Umbilical cord (tissue), 2 donors: ENCODE measurements around the gene ACOT11. TPM values are rescaled to one million over a fixed set of nuclear protein-coding genes. Genes with fewer than 3 reads are reported as not detected.

Source experiments
- DNase-seq: peaks from one replicate; pipeline ENCODE4 v3.0.0-alpha.2; 2015; ENCODE audit warnings: low spot score
- total RNA-seq: library from RNA; depleted of rRNA; stranded (reverse); fragments of >200 nt; gene quantifications from one replicate; pipeline ENCODE4 v1.2.3, GENCODE V29; 2014; ENCODE audit warnings: low replicate concordance; ENCODE audit not compliant: insufficient read depth

ACOT11 gene
- total RNA-seq, 1 donor from 2014 or later, result 12.5 TPM

DNA sequence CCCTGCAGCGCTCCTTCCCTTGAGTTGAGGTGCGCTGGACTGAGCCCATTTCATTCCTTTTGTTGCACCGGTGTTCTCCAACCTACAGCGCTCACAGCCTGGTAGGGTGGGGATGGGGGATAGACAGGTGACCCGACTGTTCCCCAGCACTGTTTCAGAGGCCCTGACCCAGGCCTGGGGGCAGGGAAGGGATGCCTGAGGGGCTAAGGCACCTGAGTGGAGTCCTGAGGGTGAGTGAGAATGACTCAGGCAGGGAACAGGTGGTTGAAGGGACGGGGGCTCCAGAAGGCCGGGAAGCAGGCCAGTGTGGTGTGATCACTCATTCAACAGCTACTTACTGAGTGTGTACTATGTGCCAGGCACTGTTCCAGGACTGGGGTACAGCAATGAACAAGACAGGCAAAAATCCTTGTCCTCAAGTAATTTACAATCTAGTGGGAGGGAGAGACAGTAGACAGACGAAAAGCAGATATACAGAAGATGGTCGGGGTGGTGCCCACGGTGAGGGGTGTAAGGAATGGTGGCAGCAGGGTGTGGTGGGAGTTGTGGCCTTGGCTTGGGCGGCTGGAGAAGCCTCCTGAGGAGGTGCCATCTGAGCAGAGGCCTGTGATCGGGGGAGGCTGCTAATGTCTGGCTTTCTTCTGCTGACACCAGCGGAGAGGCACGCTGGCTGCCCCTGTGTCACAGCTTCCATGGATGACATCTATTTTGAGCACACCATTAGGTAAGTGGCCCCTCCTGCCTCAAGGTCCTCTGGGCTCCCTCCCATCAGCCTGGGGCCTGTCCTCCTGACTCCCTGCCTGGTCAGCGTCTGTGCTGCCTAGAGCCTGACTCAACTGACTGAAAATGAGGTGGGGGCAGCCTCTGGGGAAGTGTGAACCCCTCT, 37.4 kb downstream of the ACOT11 start:
- no peak for DNase-seq

DNA sequence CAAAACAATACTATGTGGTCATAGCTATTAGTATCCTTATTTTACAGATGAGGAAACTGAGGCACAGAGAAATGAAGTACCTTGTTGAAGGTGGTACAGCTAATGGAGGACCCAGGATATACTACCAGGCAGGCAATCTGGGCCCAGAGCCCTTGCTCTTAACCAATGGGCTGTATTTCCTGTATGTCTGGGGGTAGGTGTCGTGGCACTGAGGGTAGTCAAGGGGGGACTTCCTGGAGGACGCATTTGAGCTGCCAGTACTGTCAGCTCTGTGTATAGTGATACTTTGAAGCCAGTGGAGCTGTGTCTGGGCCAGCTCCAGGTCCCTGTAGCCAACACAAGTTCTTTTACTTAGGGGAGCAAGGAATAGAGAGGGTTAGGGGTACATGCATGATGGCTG, 40.3 kb downstream of the ACOT11 start:
- no peak for DNase-seq

DNA sequence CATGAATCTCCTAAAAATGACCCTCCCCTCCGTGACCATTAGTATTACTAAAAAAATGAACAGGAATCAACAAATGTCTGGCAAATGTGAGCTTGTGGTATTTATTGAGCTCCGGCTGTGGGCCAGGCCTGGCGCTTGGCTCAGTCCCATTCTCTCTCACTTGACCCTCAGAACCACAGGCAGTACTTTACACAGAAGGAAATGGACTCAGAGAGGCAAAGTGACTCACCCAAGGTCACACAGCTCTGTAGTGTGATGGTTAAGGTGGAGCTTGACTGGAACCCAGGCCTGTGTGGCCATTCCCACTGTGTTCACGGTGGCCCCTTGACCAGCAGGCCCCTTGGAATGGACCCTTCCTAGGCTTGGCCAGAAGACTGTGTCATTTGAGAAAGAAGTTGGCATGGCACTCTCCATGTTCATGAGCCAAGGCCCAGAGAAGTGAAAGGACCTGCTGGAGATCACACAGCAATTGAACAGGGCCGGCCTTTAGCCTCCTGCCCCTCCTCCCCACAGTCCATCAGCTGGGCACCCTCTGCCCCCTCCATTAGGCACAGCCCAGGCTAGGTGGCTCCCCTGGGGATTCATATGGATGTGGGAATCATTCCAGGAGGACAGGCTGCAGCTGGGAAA, 43.2 kb downstream of the ACOT11 start:
- DNase-seq, result no peak

DNA sequence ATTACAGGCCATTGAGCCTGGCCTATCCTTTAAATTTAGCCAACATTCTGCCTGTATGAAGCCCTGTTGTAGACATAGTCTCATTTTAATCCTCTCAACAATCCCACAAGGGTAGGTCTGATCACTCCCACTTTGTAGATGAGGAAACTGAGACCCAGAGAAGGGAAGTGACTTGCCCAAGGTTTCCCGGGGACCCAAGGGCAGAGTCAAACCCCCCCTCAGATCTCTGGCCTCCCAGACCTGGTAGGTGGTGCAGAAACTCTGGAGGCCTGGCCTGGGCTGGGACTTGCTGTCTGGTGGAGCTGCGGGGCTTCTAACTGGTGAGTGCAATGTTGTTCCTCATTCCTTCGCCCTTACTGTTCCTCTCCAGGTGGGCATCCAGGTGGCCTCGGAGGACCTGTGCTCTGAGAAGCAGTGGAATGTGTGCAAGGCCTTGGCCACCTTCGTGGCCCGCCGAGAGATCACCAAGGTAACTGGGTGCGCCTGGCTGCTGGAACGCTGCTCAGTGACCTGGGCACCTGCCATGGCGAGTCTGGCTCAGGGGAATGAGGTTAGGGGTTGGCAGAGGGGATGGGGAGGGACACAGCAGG, 45.6 kb downstream of the ACOT11 start:
- DNase-seq, result no peak

DNA sequence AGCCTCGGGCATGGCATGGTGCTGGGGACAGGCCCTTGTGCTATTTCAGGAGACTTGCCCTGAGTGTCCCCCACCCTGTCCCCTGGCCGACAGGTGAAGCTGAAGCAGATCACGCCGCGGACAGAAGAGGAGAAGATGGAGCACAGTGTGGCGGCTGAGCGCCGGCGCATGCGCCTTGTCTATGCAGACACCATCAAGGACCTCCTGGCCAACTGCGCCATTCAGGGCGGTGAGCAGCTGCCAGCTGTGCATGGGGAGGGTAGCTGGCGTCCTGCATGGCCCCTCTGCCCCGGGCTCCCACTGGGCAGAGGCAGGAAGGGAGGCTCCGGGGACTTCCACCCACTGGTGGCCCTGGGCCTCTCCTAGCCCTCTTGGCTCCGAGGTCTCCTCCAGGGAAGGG, 46.4 kb downstream of the ACOT11 start:
- DNase-seq, result no peak

DNA sequence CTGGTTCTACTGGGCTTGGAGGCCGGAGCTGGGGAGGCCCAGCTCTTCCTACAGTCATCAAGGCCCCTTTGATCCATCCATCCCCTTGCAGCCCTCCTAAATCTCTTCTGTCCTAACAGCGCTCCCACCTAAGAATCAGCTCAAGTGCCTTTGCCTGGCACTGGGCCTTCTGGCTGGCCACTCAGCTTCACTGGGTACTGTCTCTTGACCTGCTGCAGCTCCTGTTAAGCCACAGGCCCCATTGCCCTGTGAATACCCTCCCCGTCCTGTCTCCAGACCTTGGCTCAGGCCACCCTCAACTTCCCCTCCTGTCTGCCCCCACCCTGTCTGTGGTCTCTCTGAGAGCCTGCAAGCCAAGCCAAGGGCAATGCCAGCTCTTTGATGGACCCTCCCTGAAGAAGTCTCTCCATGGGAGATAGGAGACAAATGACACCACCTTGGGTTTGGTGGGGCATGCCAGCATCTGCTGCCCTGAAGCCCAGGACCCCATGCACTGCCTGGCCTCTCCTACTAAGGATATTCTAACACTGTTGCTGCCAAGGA, 48.0 kb downstream of the ACOT11 start:
- no peak for DNase-seq

DNA sequence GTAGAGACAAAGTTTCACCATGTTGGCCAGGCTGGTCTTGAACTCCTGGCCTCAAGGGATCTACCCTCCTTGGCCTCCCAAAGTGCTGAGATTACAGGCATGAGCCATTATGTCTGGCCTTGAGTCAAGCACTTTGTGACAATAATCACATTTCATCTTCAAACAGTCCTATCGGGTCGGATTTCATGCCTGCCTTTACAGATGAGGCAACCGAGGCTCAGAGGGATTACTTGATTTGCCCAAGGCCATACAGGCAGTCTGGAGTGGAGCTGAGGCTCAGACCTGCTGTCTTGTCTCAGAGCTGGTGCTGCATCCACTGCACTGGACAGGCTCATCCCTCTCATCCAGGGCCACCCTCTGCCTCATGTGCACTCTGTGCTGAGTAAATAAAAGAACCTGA, 48.7 kb downstream of the ACOT11 start:
- no peak for DNase-seq

DNA sequence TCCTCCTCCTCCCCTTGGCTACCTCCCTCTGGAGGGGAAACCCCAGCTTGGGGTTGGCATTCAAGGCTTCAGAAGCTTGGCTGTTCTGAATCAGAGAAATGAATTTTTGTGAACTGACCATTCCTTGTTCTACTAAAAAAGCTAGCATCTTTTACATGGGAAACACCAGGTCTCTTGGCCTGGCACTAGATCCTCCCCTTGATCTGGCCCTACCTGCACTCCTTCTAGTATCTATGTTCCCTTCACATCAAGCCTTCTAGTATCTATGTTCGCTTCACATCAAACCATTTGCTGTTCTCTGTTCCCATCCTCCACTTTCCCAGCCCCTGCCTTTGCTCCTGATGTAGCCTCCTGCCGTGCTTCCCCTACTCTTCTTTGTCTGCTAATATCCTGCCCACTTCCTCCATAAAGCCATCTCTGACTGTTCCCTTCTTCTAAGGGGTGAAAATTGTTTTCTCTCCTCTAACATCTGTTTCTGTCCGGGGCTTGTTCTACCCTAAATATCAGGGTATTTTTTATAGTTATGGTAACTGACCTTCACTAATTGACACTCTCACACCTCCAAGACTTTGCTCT, 49.5 kb downstream of the ACOT11 start:
- DNase-seq, result no peak

DNA sequence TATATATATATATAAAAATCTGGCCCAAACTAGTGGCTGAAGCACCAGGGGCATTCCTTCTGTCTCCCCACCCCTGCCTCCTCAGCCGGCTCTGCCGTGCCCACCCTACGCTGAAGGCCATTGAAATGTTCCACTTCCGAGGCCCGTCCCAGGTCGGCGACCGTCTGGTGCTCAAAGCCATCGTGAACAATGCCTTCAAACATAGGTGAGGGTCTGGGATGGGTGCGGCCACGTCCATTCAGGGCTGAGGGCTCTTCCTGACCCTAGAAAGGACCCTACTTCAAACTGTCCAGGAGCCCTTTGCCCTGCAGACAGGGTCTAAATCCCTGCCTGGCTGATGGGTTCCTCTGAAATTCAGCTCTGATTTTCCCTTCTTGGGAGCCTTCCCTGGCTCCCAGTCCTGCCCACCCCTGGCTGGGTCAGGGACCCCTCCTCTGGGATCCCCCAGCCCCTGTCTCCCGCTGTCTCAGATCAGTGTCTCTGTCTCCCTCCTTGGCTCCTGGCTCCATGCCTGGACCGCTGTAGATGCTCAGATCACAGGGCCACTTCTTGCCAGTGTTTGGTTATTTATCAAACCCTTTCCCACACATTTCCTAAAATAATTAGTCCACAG, 51.3 kb downstream of the ACOT11 start:
- no peak for DNase-seq

DNA sequence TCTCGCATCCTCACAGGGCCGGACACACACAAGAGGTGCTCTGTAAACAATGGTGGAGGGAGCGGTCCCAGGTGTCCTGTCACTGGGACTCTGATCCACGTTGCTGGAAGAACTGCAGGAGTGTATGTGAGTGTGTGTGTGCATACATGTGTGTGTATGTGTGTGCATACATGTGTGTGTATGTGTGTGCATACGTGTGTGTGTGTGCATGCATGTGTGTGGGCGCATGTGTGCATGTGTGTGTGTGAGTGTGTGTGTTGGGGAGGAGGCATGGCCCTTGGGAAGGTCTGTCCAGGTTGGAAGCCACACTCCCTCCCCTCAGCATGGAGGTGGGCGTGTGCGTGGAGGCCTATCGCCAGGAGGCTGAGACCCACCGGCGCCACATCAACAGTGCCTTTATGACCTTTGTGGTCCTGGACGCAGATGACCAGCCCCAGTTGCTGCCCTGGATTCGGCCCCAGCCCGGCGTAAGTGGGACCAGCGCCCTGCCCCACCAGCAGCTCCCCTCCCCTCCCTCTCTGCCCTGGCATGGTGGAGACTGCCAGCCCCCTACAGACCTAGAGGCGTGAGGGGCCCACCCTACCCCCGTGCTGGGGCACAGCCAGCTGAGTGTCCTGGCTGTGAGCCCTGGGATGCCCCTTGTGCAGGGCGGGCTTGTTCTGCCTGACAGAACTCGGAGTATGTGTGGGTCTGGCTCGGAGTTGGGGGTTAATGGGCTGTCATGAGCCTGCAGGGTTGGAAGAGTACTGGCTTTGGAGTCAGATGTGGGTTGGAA, 53.1 kb downstream of the ACOT11 start:
- DNase-seq, result no peak

DNA sequence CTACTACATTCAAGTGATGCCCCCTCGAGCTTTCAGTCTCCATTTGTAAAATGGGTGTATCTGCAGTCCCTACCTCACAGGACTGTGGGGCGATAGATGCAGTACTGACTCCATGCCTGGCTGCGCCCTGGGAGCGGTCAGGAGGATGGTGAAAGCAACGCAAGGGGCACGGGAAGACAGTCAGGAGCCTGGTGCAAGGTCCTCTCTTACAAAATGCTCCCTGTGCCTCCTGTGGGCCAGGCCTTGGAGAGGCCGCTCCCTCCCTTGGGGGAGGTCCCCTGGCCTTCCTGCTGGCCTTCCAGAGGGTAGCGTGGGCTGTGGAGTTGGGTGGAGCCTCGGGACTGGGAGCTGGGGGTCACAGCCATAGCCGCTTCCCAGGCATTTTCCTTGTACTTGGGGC, 53.7 kb downstream of the ACOT11 start:
- DNase-seq, result no peak

DNA sequence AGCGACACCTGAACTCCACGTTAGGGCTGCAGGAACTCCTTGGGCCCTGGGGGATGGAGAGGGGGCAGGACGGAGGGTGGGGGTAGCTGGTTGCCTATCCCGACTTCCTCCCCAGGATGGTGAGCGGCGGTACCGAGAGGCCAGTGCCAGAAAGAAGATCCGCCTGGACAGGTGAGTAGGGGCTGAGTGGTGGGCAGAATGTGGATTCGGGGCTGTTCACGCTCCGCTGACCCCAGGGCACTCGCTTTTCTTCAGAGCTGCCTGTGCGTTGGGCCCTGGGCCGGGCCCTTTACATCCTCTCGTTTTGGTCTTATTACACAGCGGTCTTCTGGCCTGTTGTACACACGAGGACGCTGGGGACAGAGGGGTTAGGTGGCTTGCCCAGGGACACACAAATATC, 54.5 kb downstream of the ACOT11 start:
- DNase-seq, result no peak

DNA sequence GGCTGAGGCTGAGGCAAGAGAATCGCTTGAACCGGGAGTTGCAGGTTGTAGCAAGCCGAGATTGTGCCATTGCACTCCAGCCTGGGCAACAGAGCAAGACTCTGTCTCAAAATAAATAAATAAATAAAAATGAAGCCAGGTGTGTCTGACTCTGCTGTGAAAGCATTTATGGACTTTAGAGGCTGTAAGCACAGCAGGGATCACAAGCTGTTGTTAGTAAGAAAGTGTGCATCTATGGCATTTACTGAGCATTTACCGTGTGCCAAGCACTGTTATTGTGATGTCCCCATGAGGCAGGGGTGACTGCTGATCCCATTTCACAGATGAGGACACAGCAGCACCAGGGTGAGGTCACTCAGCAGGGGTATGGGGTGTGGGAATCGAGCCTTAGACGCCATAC, 55.2 kb downstream of the ACOT11 start:
- DNase-seq, result no peak

DNA sequence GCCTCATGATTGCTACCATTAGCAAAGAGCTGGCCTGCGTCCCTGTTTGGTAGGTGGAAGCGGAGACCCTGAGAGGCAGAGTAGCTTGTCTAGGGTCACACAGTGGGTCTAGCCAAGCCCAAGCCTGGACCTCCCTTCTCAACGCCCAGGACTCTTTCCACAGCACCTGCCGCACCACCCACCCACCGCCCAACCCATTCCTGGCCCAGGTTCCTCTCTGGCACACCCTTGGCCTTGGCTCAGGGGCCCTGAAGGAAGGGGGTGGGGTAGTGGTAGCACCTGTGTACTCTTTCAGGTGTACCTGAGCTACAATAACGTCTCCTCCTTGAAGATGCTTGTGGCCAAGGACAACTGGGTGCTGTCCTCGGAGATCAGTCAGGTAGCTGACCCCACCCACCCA, 56.0 kb downstream of the ACOT11 start:
- DNase-seq, result no peak

DNA sequence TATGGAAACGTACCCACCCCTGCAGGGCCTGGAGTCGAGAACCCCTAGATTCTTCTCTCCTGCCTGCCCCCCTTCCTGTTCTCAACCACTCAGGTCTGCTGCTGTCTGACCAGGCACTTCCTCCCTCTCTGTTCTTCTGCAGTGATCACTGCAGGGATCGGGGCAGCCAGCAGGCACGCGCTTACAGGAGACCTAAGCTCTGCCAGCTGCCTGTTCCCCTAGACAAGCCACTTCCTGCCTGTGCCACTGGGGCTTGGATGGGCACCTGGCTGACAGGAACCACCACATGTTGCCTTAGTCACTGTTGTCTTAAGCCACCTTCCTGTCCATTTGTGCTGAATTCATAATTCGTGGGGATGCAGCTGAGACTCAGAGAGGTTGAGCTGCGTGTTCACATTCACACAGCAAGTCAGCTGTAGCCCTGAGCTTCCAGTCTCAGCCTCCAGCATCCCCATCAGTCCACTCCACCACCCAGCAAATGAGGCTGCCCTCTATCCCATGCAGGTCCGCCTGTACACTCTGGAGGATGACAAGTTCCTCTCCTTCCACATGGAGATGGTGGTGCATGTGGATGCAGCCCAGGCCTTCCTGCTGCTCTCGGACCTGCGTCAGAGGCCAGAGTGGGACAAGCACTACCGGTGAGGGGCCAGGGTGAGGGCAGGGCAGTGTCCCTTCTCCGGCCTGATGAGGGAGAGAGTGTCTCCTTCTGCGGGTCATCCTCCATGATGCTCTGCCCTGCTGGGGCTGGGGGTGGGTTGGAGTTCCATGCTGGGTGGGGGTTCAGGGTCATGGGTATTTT, 56.7 kb downstream of the ACOT11 start:
- DNase-seq, result no peak

DNA sequence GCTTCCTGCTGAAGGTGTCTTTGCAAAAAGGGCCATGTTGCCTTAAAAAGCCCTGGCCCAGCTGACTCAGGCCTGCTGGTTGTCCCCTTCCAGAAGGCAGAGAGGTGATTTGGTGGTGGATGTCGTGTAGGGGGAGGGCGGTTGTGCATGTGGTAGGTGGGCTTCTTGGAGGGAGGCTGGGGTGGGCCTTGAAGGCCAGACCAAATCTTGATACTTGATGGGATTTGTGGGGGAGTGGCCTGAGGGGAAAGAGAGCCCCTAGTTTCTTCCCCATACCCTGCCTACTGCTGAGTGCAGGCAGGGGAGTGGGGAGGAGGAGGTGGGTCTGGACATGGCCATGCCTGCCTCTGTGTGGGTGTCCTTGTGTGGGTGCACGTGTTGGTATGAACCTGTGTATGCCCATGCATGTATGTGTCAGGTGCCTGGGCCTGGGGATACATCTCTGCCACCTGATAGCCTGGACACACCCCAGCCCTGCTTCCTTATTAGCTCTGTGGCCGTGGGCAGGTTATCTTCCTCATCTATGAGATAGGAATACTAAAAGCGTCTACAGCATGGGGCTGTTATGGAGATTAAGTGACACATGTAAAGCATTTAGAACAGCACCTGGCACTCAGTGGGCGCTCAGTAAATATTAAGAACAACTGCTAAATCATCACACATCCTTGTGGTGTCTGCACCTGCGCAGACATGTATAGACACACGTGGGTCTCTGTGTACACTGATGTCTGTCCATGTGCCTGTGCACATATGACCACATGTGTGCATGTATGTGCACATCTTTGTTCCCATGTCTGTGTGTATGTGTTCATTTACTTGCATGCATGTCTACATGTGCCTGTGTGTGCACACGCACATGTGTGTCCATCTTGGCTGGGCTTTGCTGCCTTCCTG, 58.3 kb downstream of the ACOT11 start:
- DNase-seq, result no peak

DNA sequence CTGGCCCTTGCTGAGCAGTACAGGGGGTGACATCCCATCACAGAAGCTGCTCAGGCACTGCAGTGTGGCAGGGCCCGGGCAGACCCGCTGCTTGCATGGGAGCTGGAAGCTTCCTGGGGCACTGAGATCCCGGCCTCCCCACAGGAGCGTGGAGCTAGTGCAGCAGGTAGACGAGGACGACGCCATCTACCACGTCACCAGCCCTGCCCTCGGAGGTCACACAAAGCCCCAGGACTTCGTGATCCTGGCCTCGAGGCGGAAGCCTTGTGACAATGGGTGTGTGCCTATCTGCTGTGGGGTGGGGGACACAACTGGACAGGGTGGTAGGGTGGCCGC, 58.9 kb downstream of the ACOT11 start:
- DNase-seq, result no peak

DNA sequence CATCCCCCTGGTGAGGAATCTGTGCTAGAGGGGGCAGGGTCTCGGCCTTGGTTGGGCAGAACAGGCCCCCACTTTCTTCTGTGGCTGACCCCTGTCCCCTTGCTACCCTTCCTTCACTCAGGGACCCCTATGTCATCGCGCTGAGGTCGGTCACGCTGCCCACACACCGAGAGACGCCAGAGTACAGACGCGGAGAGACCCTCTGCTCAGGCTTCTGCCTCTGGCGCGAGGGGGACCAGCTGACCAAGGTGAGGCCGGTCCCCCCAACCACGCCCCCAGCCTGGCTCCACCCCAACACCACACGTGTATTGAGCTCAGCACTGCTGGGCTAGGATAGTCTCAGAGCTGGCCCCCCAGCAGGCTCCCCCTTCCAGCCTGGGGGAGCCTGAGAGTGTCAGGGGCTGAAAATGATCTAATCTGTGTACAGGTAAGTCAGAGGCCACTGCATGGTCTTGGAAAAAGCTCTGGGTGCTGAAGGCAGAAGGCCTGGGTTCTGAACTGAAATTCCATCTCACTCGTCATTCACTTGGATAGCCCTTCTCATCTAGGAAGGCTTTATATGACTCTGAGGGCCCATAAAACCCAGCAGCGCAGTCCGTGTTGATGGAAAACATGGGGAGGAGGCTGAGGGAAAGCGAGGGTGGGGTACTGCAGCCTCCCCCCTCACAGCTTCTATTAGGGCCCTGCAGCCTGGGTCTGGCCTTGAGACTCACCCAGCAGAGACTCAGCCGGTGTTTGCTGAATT, 60.0 kb downstream of the ACOT11 start:
- DNase-seq, result no peak
